T1000 (cell line): Measurements from ENCODE around the gene COL21A1.

Source experiments
- DNase-seq: peaks from one replicate; lab custom pipeline; 2025; ENCODE audit warnings: mixed read lengths; lab: John Stamatoyannopoulos, UW

COL21A1 gene

DNA sequence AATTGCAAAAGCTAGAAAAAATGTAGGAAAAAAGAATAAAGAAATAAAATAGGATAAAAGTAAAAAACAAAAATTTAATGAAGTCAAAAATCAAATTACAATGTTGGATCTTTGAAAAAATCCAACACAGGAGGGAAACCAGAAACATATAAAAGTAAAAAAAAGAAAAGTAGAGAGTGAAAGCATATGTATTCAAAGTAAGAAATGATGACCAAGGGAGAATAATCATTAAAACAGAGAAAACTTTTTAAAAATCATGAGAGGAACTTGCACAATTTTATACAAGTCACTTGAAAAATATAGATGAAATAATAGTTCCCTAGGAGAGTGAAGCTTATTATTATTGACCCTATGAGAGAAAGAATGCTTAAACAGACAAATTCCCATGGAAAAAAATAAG is 138.2 kb downstream of the COL21A1 start:
- no peak for DNase-seq

DNA sequence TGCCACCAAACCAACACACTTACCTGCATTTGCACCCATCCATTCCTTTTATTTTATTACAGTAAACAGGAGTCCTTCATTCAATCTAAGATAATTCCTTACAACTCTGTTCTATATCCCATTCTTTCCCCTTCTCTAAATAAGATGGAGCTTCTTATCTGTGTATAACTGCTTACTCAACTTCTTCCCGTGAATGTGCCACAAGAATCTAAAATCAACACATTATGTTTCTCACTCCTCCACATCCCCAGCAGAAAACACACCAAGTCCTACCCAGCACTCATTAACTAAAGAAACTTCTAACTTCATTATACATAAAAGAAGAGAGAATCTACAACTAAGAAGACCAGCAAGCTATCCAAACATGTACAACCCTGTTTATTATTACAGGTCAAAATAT is 141.1 kb downstream of the COL21A1 start:
- DNase-seq, result no peak

DNA sequence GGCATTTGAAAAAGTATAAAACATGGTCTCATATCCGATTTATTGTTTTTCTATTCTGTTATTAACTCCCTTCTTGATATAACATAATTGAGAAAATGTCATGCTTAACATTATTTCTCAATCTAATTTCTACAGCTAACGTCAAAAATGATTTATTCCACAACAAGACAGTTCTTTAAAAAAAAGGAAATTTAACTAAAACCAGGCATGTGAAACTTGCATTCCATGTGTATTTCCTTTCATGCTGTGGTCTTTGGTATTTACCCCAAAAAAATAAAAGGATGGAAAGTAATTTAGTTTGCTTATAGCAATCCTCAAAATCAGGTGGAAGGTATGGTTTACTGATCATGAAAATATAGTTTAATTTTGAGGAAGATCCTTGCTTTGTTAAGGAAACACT is 142.8 kb downstream of the COL21A1 start:
- no peak for DNase-seq

GRCh38 chr6:56102216-56102615 is 145.2 kb downstream of the COL21A1 start:
- DNase-seq, result no peak

- peak; percentile 44 for DNase-seq
Observed at GRCh38 chr6:56101141-56101553, 146.2 kb downstream of the COL21A1 start.

DNA sequence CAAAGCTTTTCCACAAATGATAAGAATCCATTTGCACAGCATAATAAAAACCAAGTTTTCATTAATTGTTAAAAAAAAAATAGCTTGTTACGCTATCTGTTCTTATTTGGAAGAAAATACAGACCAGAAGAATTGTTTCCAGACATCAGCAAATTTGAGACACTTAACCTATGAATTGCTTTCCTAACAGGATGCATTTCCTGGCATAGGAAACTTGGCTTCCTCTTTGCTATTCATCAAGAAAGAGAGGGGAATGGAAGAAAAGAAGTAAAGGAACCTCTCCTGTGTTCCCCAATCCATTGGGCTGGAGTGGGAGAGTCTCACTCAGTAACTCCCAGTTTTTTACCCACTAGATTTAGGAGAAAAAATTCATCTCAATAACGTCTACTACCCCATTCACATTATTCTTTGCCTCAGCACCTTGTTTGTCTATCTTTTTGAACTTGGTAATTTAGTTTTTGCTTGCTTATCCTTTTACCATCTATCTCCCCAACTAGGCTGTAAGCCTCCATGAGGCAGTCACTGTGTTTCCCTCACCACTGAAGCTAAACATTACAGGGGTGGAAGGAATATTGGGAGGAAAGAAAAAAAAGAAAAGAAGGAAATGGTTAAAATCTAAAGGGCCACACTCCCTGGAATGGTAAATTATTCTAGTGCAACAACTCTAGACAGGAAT is 150.3 kb downstream of the COL21A1 start:
- DNase-seq, result no peak

DNA sequence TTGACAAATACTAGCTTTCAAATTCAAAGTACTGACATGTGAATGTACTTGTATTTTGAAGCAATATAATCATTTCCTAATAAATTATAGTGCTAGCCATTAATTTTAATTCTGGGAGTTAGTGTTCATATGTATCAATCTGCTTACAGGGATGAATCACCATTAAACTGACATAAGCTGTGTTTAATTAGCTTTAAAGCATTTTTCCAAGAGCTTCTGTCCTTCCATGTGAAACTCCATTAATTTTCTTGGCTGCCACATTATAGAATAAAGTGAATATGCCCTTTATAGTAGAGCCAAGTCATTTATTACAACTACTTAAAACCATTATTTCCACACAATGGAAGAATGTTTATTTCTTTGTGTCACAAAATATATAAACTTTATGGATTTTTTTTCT is 150.8 kb downstream of the COL21A1 start:
- DNase-seq, result no peak

GRCh38 chr6:56093776-56094175 is 153.6 kb downstream of the COL21A1 start:
- no peak for DNase-seq

DNA sequence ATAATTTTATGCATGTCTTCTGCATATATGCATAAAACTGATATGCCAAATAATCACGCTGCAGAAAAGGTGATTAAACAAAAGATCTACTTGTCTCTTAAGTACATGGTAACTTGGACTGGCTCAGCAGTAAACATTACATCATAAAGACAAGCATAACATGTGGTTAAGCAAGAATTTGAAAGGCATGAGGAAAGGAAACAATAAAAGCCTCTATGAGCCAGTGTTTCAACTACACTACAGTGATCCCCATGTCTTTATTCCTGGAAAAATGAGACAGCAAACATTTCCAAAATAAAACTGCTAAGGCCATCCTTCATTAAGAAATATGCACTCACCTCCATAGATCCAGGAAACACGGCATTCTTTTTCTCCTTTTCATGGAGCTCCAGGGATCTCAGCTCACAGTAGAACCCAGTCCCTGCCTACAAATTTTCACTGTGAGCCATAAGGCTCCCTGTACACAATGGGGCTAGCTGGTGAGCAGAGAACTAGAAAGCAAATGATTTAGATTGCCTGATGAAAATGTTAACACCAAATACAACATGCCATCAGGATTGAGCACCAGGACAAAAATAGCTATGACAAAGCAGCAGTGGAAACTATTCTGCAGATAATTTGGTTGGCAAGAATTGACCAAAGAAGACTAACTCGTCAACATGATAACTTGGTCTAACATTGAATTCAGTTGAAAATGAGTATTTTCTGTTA is 156.1 kb downstream of the COL21A1 start:
- no peak for DNase-seq

DNA sequence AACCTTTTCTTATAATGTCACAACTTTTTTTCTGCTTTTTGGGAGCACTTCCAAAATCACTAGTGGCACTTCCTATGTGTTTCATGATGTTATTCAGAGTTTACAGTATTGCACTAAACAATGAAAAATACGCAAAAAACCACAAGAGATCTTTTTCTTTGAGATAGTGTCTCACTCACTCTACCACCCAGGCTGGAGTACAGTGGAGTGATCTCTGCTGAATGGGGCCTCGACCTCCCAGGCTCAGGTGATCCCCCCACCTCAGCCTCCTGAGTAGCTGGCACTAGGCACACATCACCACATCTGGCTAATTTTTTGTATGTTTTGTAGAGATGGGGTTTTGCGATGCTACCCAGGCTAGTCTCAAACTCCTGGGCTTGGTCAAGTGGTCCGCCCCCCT is 158.7 kb downstream of the COL21A1 start:
- DNase-seq, result no peak

- no peak for DNase-seq
Observed at GRCh38 chr6:56087421-56087820, 160.0 kb downstream of the COL21A1 start.

DNA sequence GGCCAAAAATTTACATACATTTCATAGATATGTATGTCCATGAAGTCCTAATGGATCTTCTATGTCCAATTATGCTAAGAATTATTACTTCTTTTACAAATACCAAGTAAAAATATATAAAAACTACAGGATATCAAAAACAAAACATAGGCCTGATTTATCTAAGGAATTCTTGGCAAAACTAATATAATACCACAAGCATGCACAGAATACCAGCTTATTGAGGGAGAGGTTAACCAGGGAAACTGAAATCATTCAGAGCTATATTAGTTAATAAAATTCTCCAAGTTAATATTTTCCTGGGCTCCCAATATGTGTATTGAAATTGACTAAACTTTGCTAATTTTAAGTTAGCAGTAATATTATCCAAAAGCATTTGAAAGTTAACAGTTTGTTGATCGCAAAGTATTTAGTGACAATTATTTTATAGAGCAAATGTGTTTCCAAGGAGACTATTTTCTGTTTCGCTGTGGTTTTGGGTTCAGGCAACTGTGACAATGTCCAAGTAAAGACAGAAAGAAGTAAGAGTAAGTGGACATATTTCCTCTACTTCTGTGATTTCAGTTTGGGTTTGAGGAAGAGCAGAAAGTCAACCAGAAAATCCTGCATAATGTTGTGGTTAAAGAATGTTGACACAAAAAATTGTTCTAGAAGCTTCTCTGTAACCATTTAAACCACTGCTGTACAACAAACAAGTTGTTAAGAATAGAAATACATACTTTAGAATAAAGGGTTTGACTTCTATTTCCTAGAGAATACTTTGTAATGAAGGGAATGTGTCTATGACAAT is 167.4 kb downstream of the COL21A1 start:
- DNase-seq, result no peak

- DNase-seq, result no peak
Observed at GRCh38 chr6:56076033-56076432, 171.3 kb downstream of the COL21A1 start.

DNA sequence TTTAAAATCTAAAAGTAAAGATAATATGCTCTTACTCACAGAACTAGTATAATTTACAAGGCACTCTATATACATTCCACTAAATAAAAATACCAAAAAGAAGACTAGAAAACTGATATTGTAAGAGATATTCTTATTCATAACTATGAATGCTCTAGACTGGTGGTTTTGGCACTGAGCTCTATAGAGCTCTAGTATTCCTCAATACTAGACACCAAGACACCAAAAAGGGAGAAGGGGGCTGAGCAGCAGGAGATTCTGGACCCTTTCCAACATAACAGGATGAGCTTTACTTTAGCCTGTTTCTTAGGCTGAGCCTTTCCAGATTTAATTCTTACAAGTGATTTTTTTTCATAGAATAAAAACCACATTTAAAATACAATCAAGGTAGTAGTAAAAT is 173.6 kb downstream of the COL21A1 start:
- DNase-seq, result no peak

DNA sequence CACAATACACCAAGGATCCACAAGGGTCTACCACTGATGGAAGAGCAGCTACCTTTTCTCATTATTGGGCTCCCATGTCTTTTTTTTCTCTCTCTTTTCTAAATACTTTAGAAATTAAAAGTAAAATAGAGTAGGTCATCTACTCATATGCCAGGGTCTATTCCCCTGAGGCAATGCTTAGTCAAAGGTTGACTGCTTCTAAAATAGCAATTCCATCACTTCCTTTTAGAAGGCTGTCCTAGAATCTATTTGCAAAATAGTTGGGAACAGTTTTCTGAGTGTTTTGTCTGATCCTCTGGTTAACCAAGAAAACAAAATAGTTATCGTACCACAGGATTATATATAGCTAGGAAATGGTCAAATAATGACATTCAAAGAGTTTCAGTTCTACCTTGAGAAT is 174.1 kb downstream of the COL21A1 start:
- DNase-seq, result no peak

- DNase-seq, result no peak
Observed at GRCh38 chr6:56072856-56073255, 174.5 kb downstream of the COL21A1 start.

- no peak for DNase-seq
Observed at GRCh38 chr6:56065408-56065807, 182.0 kb downstream of the COL21A1 start.

GRCh38 chr6:56062836-56063235 is 184.5 kb downstream of the COL21A1 start:
- DNase-seq, result no peak

- DNase-seq, result no peak
Observed at GRCh38 chr6:56058636-56059035, 188.7 kb downstream of the COL21A1 start.

DNA sequence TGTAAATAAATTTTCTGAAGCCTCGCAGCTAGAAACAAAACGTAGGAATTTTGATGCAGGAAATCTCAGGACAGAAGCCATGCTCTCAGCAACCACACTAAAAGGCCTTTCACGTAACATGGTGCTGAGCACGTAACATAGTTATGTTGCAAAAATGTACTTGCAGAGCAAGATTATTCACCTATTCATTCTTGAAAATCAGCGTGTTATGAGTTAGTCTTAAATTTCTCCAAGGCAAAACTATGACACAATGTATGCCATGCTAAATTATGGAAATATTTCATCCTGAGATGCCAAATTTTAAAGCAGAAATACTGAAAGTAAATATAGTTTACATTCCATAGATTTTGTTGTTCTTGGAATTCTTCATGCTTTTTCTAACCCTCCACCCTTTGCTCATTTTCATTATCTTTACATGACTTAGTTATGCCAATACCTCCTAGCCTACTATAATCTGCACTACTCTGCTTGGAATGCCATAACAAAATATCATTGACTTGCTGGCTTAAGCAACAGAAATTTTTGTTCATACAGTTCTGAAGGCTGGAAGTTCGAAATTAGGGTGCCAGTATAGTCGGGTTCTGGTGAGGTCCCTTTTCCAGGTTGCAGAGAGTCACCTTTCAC is 192.2 kb downstream of the COL21A1 start:
- DNase-seq, result no peak

DNA sequence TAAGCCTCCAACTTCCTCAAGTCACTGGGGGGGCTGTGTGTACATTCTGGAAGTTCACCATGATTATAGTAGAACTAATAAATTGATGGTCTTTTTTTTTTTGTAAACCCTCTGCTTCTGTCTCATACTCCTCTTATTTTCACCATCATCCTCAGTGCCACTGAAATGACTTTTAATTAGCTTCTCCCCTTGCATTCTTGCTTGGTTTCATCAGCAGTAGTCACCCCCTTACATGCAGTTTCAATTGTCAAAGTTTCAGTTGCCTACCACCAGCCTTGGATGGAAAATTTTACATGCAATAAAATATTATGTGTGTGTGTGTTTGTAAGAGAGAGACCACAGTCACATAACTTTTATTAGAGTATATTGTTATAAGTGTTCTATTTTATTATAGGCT is 196.2 kb downstream of the COL21A1 start:
- no peak for DNase-seq

DNA sequence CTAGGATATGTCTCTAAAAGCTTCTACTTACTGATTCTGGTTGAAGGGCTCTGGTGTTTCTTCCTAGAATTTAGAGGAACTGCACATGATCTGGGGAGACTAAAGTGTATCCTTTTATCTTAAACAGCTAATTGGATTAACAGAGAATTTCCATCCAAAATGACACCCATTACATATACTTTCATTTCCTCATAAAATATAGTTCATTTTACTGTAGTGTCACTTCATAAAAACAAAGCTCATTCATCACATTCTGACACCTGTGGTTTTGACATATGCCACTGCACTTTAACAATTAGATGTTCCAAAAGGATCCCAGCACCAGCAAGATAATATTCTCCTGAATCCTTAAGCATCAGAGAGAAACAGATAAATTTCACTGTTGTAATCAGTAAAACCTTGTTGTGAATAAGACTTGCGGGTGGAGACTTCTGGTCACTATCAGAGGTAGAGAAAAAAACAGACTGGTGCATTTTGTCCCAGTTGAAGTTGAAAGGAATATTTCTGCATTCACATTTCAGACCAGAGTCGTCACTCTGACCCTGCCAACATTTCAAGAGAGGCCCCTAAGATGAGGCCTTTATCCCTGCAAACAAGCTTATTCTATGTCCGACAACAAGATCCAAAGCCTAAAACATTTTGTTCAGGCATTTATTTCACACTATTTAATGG is 196.7 kb downstream of the COL21A1 start:
- DNase-seq, result no peak
